Measurements from ENCODE around the gene ALMS1. TPM values are rescaled to one million over a fixed set of nuclear protein-coding genes. Genes with fewer than 3 reads are reported as not detected.

Gene ALMS1
- polyA plus RNA-seq, 1 donor (not counting 4 experiments of a cell fraction or from before 2014, with no cell fraction given), result 4.4 TPM

- dilution Hi-C loops (cut with MboI; ENCODE audit: extremely low pct_ligation_motif_present, low sequenced_read_pairs), result no loop called here
- H3K9me3 ChIP-seq (ENCODE audit: control insufficient read depth, low read depth, low read length), result no peaks in the 10 kb centered on the region
- TF ChIP-seq EZH2 (IDR thresholded peaks at IDR 0.05; ENCODE audit: low read length), result no peak
- TF ChIP-seq, protein P1, sequence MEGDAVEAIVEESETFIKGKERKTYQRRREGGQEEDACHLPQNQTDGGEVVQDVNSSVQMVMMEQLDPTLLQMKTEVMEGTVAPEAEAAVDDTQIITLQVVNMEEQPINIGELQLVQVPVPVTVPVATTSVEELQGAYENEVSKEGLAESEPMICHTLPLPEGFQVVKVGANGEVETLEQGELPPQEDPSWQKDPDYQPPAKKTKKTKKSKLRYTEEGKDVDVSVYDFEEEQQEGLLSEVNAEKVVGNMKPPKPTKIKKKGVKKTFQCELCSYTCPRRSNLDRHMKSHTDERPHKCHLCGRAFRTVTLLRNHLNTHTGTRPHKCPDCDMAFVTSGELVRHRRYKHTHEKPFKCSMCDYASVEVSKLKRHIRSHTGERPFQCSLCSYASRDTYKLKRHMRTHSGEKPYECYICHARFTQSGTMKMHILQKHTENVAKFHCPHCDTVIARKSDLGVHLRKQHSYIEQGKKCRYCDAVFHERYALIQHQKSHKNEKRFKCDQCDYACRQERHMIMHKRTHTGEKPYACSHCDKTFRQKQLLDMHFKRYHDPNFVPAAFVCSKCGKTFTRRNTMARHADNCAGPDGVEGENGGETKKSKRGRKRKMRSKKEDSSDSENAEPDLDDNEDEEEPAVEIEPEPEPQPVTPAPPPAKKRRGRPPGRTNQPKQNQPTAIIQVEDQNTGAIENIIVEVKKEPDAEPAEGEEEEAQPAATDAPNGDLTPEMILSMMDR (optimal IDR thresholded peaks at IDR 0.05 in 1 of 3, IDR thresholded peaks at IDR 0.05 in 1 of 3, conservative IDR thresholded peaks at IDR 0.05 in 1 of 3; ENCODE audit: extremely low read depth in 1 of 3, insufficient read depth in 2 of 3, low read length in 3 of 3), result no peak
- DNase-seq (ENCODE audit: low read depth, low spot score) (no peak), FAIRE-seq (no peak)
- H3K27ac ChIP-seq (ENCODE audit: control insufficient read depth, insufficient read depth, low read length), result no peak overlapping the region
- no peak overlapping the region for H2AFZ ChIP-seq (ENCODE audit: control insufficient read depth, low read length)
- H3K79me2 ChIP-seq (ENCODE audit: control insufficient read depth, insufficient read depth, low read length), result no peaks in the 10 kb centered on the region
- H3K9ac ChIP-seq (ENCODE audit: control insufficient read depth, extremely low read depth, insufficient read depth, low read length), result no peak overlapping the region
- no peaks in the 10 kb centered on the region for H4K20me1 ChIP-seq (ENCODE audit: control insufficient read depth, extremely low read depth, insufficient read depth, low read length)
- H3K4me2 ChIP-seq (ENCODE audit: control insufficient read depth, extremely low read depth, insufficient read depth, low read depth, low read length), result no peak overlapping the region
- no peaks in the 10 kb centered on the region for H3K4me1 ChIP-seq (ENCODE audit: control insufficient read depth, extremely low read depth, insufficient read depth, low read length)
- no peaks in the 10 kb centered on the region for H3K36me3 ChIP-seq (ENCODE audit: control insufficient read depth in 2 of 2, extremely low read depth in 1 of 2, insufficient read depth in 2 of 2, low read length in 2 of 2)
- H3K4me3 ChIP-seq (ENCODE audit: control insufficient read depth in 2 of 3, extremely low read depth in 1 of 3, insufficient read depth in 2 of 3, low read depth in 1 of 3, low read length in 3 of 3), result no peak overlapping the region
- no peaks in the 10 kb centered on the region for H3K9me1 ChIP-seq (ENCODE audit: control insufficient read depth, extremely low read depth, insufficient read depth, low read length)
- no peaks in the 10 kb centered on the region for H3K27me3 ChIP-seq (ENCODE audit: control insufficient read depth, extremely low read depth, insufficient read depth, low read length)
Observed at GRCh38 chr2:73350035-73350691, 35.5 kb upstream of the ALMS1 start.

DNA sequence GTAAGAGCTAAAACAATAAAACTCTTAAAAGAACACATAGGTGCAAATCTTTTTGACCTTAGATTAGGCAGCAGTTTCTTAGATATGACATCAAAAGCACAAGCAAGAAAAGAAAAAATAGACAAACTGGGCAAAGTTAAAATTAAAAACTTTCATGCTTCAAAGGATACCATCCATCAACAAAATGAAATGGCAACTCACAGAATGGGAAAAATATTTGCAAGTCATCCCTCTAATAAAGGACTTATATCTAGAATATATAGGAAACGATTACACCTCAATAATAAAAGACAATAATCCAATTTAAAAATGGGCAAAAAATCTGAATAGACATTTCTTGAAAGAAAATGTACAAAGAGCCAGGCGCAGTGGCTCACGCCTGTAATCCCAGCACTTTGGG lies 29.5 kb upstream of the ALMS1 start:
- H3K9ac ChIP-seq (ENCODE audit: control insufficient read depth, extremely low read depth, insufficient read depth, low read length), result no peak overlapping the region
- FAIRE-seq (no peak), DNase-seq (ENCODE audit: low read depth, low spot score) (no peak)
- dilution Hi-C loops (cut with MboI; ENCODE audit: extremely low pct_ligation_motif_present, low sequenced_read_pairs), result no loop called here
- no peak overlapping the region for H3K27ac ChIP-seq (ENCODE audit: control insufficient read depth, insufficient read depth, low read length)
- no peaks in the 10 kb centered on the region for H3K36me3 ChIP-seq (ENCODE audit: control insufficient read depth in 2 of 2, extremely low read depth in 1 of 2, insufficient read depth in 2 of 2, low read length in 2 of 2)
- no peak for TF ChIP-seq EZH2 (IDR thresholded peaks at IDR 0.05; ENCODE audit: low read length)
- TF ChIP-seq, protein P1 (optimal IDR thresholded peaks at IDR 0.05 in 1 of 3, IDR thresholded peaks at IDR 0.05 in 1 of 3, conservative IDR thresholded peaks at IDR 0.05 in 1 of 3; ENCODE audit: extremely low read depth in 1 of 3, insufficient read depth in 2 of 3, low read length in 3 of 3), result no peak
- no peaks in the 10 kb centered on the region for H3K79me2 ChIP-seq (ENCODE audit: control insufficient read depth, insufficient read depth, low read length)
- H2AFZ ChIP-seq (ENCODE audit: control insufficient read depth, low read length), result no peak overlapping the region
- no peak overlapping the region for H3K4me2 ChIP-seq (ENCODE audit: control insufficient read depth, extremely low read depth, insufficient read depth, low read depth, low read length)
- no peaks in the 10 kb centered on the region for H3K4me1 ChIP-seq (ENCODE audit: control insufficient read depth, extremely low read depth, insufficient read depth, low read length)
- no peaks in the 10 kb centered on the region for H3K9me3 ChIP-seq (ENCODE audit: control insufficient read depth, low read depth, low read length)
- no peaks in the 10 kb centered on the region for H4K20me1 ChIP-seq (ENCODE audit: control insufficient read depth, extremely low read depth, insufficient read depth, low read length)
- H3K27me3 ChIP-seq (ENCODE audit: control insufficient read depth, extremely low read depth, insufficient read depth, low read length), result no peaks in the 10 kb centered on the region
- H3K9me1 ChIP-seq (ENCODE audit: control insufficient read depth, extremely low read depth, insufficient read depth, low read length), result no peaks in the 10 kb centered on the region
- no peak overlapping the region for H3K4me3 ChIP-seq (ENCODE audit: control insufficient read depth in 2 of 3, extremely low read depth in 1 of 3, insufficient read depth in 2 of 3, low read depth in 1 of 3, low read length in 3 of 3)

Data from keratinocyte (primary cell).